Measurements from ENCODE around the gene PTTG1IP. TPM values are rescaled to one million over a fixed set of nuclear protein-coding genes. Genes with fewer than 3 reads are reported as not detected.
A peak's percentile ranks its signal among the peaks of the same experiment; 100 is the strongest.

PTTG1IP gene
- total and polyA plus RNA-seq, 2 of the 13 experiments (the other 11 are each of a cell fraction or from before 2014, with no cell fraction given), result 161 to 700 TPM

GRCh38 chr21:44920694-44921604 lies 47.5 kb upstream of the PTTG1IP start, which contains the start of gene ITGB2:
TSS of gene ITGB2 (minus strand) at chr21:44920899. CDS start at chr21:44910782, 10,117 bp downstream.
- peaks cover 55% of the 10 kb centered on the region for H3K4me1 ChIP-seq (ENCODE audit: insufficient read depth, low read length)
- no peak within 1 kb of the TSS for H3K4me2 ChIP-seq (ENCODE audit: low read depth, low read length)
- BruUV-seq (replicated peaks), result no TSS peak
- intact Hi-C loops (cut with micrococcal nuclease; ENCODE audit: unreplicated experiment), result no loop called here
- H3K27ac ChIP-seq (ENCODE audit: extremely low read length, insufficient read depth, low read length), result no peak within 1 kb of the TSS
- no peak within 1 kb of the TSS for H3K9ac ChIP-seq (ENCODE audit: insufficient read depth, low read depth, low read length)
- no peaks in the 10 kb centered on the region for H3K36me3 ChIP-seq (replicated peaks in 1 of 2; ENCODE audit: control insufficient read depth in 1 of 2, insufficient read depth in 2 of 2, low read length in 2 of 2)
- H3K9me3 ChIP-seq (ENCODE audit: low read length), result no peaks in the 10 kb centered on the region
- H3K4me3 ChIP-seq (replicated peaks in 1 of 3; ENCODE audit: insufficient read depth in 1 of 3, low read depth in 2 of 3, low read length in 3 of 3), result peak within 1 kb of the TSS in 1 of 3 experiments; percentile 5; a peak in 1 of 6 replicates
- no peak; the same call in 2 of the 3 replicates for ATAC-seq
- no peaks in the 10 kb centered on the region for H4K20me1 ChIP-seq (ENCODE audit: insufficient read depth, low read length)
- POLR2A ChIA-PET, result no interaction called here
- no peaks in the 10 kb centered on the region for H3K79me2 ChIP-seq (ENCODE audit: insufficient read depth, low read length)
- no peak within 1 kb of the TSS for H2AFZ ChIP-seq (ENCODE audit: low read length)
- in situ Hi-C loops (cut with HindIII; ENCODE audit: extremely low pct_ligation_motif_present, low pct_unique_long_range_greater_than_20kb), result no loop called here
- CTCF ChIA-PET (ENCODE audit: low intra/inter-chr PET ratio, low total read pairs), result no interaction called here
- DNase-seq (ENCODE audit: low spot score), result no peak
- H3K27me3 ChIP-seq (ENCODE audit: control insufficient read depth in 1 of 2, insufficient read depth in 2 of 2, low read length in 2 of 2), result peaks cover 3 to 5% of the 10 kb centered on the region in 2 experiments; a peak in 3 of 5 replicates
- TF ChIP-seq ZNF687 (CRISPR knock-in tag; IDR thresholded peaks at IDR 0.05) (peak; percentile 56; the same call in 1 of the 2 replicates), MXD1 (CRISPR knock-in tag; IDR thresholded peaks at IDR 0.05) (0 out of 2 replicates have a peak, but pooled peaks have one; percentile 10), ZNF83 (CRISPR knock-in tag; IDR thresholded peaks at IDR 0.05; ENCODE audit: borderline replicate concordance) (no peak), ZNF274 (CRISPR knock-in tag; IDR thresholded peaks at IDR 0.05) (0 out of 2 replicates have a peak, but pooled peaks have one; percentile 29), RBM22 (optimal IDR thresholded peaks at IDR 0.05; ENCODE audit: low read length) (no peak), ZNF574 (CRISPR knock-in tag; IDR thresholded peaks at IDR 0.05) (no peak), ZNF720 (CRISPR knock-in tag; IDR thresholded peaks at IDR 0.05) (no peak)
- no peak for FAIRE-seq
- WGBS (ENCODE audit: low lambda C conversion rate), result 65% methylated on average over 19 of the region's 29 CpGs

Data from HepG2 (cell line).